Suprapubic skin (tissue), 4 donors: ENCODE data around the gene EHD3. TPM values are rescaled to one million over a fixed set of nuclear protein-coding genes. Genes with fewer than 3 reads are reported as not detected.

Source experiments
- DNase-seq, 2 donors: peaks; one replicate each; pipeline ENCODE4 v3.0.0-alpha.2; 2019; ENCODE audit warnings: low spot score in 2 of 2
- H3K27ac ChIP-seq: fragments of 200-600 bp; sonication (generic); one replicate; pipeline ENCODE4 v1.5.1; 2019
- H3K27me3 ChIP-seq: fragments of 200-600 bp; sonication (generic); one replicate; pipeline ENCODE4 v1.5.1; 2019
- H3K36me3 ChIP-seq: fragments of 200-600 bp; sonication (generic); one replicate; pipeline ENCODE4 v1.5.1; 2019
- H3K4me1 ChIP-seq: fragments of 200-600 bp; sonication (generic); one replicate; pipeline ENCODE4 v1.5.1; 2019
- H3K4me3 ChIP-seq: fragments of 200-600 bp; sonication (generic); one replicate; pipeline ENCODE4 v1.5.1; 2019; ENCODE audit warnings: mild to moderate bottlenecking
- H3K9me3 ChIP-seq: fragments of 200-600 bp; sonication (generic); one replicate; pipeline ENCODE4 v1.5.1; 2019
- CTCF ChIP-seq, 2 donors: fragments of 200-600 bp in 1 of 2; fragments of 450-650 bp in 1 of 2; sonication (generic) in 1 of 2; IDR thresholded peaks; one replicate each; pipeline ENCODE4 v1.5.1; 2016 to 2019; ENCODE audit warnings: antibody characterized with exemption in 2 of 2, mild to moderate bottlenecking in 1 of 2, moderate library complexity in 1 of 2
- EP300 ChIP-seq: sonication (generic); formaldehyde crosslinking; IDR thresholded peaks from one replicate; pipeline ENCODE4 v1.6.1; 2017; ENCODE audit warnings: antibody characterized with exemption
- POLR2A ChIP-seq, 2 donors: fragments of 450-650 bp; IDR thresholded peaks; one replicate each; pipeline ENCODE4 v1.6.1; 2017; ENCODE audit warnings: antibody characterized with exemption in 2 of 2, mild to moderate bottlenecking in 2 of 2, moderate library complexity in 2 of 2
- POLR2AphosphoS5 ChIP-seq, 3 donors: sonication (generic); formaldehyde crosslinking; IDR thresholded peaks; one replicate each; pipeline ENCODE4 v1.6.1; 2017; ENCODE audit warnings: antibody characterized with exemption in 3 of 3
- WGBS: methylation state at CpG from one replicate; pipeline ENCODE4 v1.1.5; 2018; 5-methylcytosine and 5-hydroxymethylcytosine counted together
- total RNA-seq, 4 donors: library from RNA; depleted of rRNA; stranded (reverse); fragments of >200 nt; gene quantifications; one replicate each; pipeline ENCODE4 v1.1.0, GENCODE V29; 2016

Gene EHD3
- total RNA-seq, 4 donors from 2014 or later = 3.9 to 7.0 (median 5.2) TPM

- DNase-seq = no peak
- no peak overlapping the region for H3K4me3 ChIP-seq
- H3K36me3 ChIP-seq = peaks cover 4% of the 10 kb centered on the region
- H3K27ac ChIP-seq = no peak overlapping the region
- WGBS = 94% methylated on average over 3 of the region's 3 CpGs
- H3K4me1 ChIP-seq = no peaks in the 10 kb centered on the region
- no peaks in the 10 kb centered on the region for H3K9me3 ChIP-seq
- TF ChIP-seq POLR2A (IDR thresholded peaks at IDR 0.05) = no peak
- no peak for TF ChIP-seq POLR2AphosphoS5 (IDR thresholded peaks at IDR 0.05)
- no peak for TF ChIP-seq CTCF (IDR thresholded peaks at IDR 0.05)
- no peak for TF ChIP-seq EP300
- no peaks in the 10 kb centered on the region for H3K27me3 ChIP-seq
These were observed 12.4 kb downstream of the EHD3 start for GRCh38 chr2:31246184-31246852.

- no peak for TF ChIP-seq POLR2A (IDR thresholded peaks at IDR 0.05)
- TF ChIP-seq CTCF (IDR thresholded peaks at IDR 0.05) = no peak
- no peak for TF ChIP-seq EP300
- no peak for TF ChIP-seq POLR2AphosphoS5 (IDR thresholded peaks at IDR 0.05)
- Histone ChIP-seq H3K4me3 (no peak overlapping the region), H3K36me3 (peaks cover 4% of the 10 kb centered on the region), H3K27me3 (no peaks in the 10 kb centered on the region), H3K27ac (no peak overlapping the region), H3K9me3 (no peaks in the 10 kb centered on the region), H3K4me1 (peaks cover 2% of the 10 kb centered on the region)
- DNase-seq = no peak
- WGBS = 71% methylated on average over 5 of the region's 5 CpGs
These were observed 13.8 kb downstream of the EHD3 start for GRCh38 chr2:31247711-31248110.

- Histone ChIP-seq H3K27ac (no peak overlapping the region), H3K9me3 (no peaks in the 10 kb centered on the region), H3K36me3 (peaks cover 4% of the 10 kb centered on the region), H3K4me3 (no peak overlapping the region), H3K4me1 (peaks cover 4% of the 10 kb centered on the region), H3K27me3 (no peaks in the 10 kb centered on the region)
- no peak for DNase-seq
- TF ChIP-seq CTCF (IDR thresholded peaks at IDR 0.05) = no peak
- TF ChIP-seq POLR2A (IDR thresholded peaks at IDR 0.05) = no peak
- TF ChIP-seq POLR2AphosphoS5 (IDR thresholded peaks at IDR 0.05) = no peak
- TF ChIP-seq EP300 = no peak
- WGBS = 87% methylated on average over 3 of the region's 3 CpGs
These were observed 14.2 kb downstream of the EHD3 start for GRCh38 chr2:31248139-31248538.

- H3K4me1 ChIP-seq = peaks cover 14% of the 10 kb centered on the region
- TF ChIP-seq POLR2AphosphoS5 (IDR thresholded peaks at IDR 0.05) (no peak), POLR2A (IDR thresholded peaks at IDR 0.05) (no peak), EP300 (no peak), CTCF (IDR thresholded peaks at IDR 0.05) (no peak)
- H3K36me3 ChIP-seq = peaks cover 4% of the 10 kb centered on the region
- no peak overlapping the region for H3K4me3 ChIP-seq
- H3K27me3 ChIP-seq = no peaks in the 10 kb centered on the region
- no peaks in the 10 kb centered on the region for H3K9me3 ChIP-seq
- WGBS = 84% methylated on average over 12 of the region's 15 CpGs
- DNase-seq = no peak
- no peak overlapping the region for H3K27ac ChIP-seq
These were observed 15.2 kb downstream of the EHD3 start for GRCh38 chr2:31249009-31249690.

GRCh38 chr2:31251018-31251417, 17.1 kb downstream of the EHD3 start:
- TF ChIP-seq EP300 = no peak
- no peak for TF ChIP-seq POLR2A (IDR thresholded peaks at IDR 0.05)
- TF ChIP-seq POLR2AphosphoS5 (IDR thresholded peaks at IDR 0.05) = no peak
- TF ChIP-seq CTCF (IDR thresholded peaks at IDR 0.05) = no peak
- Histone ChIP-seq H3K9me3 (no peaks in the 10 kb centered on the region), H3K27me3 (no peaks in the 10 kb centered on the region), H3K36me3 (peaks cover 4% of the 10 kb centered on the region), H3K4me1 (peaks cover 21% of the 10 kb centered on the region), H3K27ac (no peak overlapping the region), H3K4me3 (no peak overlapping the region)
- WGBS = 88% methylated on average over 3 of the region's 3 CpGs
- no peak for DNase-seq
